ENCODE results near the gene SH3PXD2A. TPM values are rescaled to one million over a fixed set of nuclear protein-coding genes. Genes with fewer than 3 reads are reported as not detected.
A peak's percentile ranks its signal among the peaks of the same experiment; 100 is the strongest.

The SH3PXD2A gene
- total RNA-seq, 4 donors from 2014 or later, result 128 to 154 (median 136) TPM

GRCh38 chr10:103682631-103683030 is 172.7 kb downstream of the SH3PXD2A start:
- no peak for TF ChIP-seq EP300 (IDR thresholded peaks at IDR 0.05)
- no peak for TF ChIP-seq POLR2A (IDR thresholded peaks at IDR 0.05)
- TF ChIP-seq, protein P1, sequence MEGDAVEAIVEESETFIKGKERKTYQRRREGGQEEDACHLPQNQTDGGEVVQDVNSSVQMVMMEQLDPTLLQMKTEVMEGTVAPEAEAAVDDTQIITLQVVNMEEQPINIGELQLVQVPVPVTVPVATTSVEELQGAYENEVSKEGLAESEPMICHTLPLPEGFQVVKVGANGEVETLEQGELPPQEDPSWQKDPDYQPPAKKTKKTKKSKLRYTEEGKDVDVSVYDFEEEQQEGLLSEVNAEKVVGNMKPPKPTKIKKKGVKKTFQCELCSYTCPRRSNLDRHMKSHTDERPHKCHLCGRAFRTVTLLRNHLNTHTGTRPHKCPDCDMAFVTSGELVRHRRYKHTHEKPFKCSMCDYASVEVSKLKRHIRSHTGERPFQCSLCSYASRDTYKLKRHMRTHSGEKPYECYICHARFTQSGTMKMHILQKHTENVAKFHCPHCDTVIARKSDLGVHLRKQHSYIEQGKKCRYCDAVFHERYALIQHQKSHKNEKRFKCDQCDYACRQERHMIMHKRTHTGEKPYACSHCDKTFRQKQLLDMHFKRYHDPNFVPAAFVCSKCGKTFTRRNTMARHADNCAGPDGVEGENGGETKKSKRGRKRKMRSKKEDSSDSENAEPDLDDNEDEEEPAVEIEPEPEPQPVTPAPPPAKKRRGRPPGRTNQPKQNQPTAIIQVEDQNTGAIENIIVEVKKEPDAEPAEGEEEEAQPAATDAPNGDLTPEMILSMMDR (IDR thresholded peaks at IDR 0.05), result no peak
- no peak for DNase-seq (ENCODE audit: low spot score in 2 of 2)
- Histone ChIP-seq H3K4me1 (peaks cover 0 to 94% (median 41%) of the 10 kb centered on the region in 4 donors), H3K27ac (peak overlapping the region; percentile 29 to 97 (median 81)), H3K27me3 (no peaks in the 10 kb centered on the region), H3K36me3 (no peaks in the 10 kb centered on the region), H3K9me3 (no peaks in the 10 kb centered on the region), H3K4me3 (no peak overlapping the region)
- WGBS, 2 donors, result 57 to 67% methylated on average over 11 to 12 of the region's 12 CpGs

DNA sequence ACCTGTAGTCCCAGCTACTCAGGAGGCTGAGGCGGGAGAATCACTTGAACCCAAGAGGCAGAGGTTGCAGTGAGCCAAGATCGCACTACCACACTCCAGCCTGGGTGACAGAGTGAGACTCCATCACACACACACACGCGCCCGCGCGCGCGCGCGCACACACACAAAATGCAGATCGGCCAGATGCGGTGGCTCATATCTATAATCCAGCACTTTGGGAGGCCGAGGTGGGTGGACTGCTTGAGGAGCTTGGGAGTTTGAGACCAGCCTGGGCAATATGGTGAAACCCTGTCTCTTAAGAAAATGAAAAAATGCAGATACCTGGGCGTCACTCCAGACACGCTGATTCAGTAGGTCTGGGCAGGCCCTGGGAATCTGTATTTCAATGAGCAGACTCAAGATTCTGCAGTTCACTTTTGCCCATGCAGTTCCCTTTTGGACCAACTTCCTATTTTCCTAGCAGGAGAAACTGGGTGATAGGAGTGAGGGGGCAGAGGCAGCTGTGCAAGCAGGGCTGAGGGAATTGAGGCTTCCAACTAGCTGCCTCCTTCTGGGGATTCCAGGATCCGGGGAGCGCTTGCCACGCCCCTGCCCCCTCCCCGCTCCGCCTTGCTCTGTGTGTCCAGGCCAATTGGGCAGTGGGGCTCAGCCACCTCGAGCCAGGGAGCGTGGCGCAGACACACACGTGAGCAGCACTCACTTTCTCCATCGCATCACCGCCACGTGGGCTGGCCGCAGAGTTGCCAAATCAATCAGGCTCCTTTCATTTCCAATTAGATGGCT is 173.6 kb downstream of the SH3PXD2A start:
- Histone ChIP-seq H3K27ac (peak overlapping the region; percentile 29 to 97 (median 81)), H3K36me3 (no peaks in the 10 kb centered on the region), H3K4me3 (no peak overlapping the region), H3K9me3 (no peaks in the 10 kb centered on the region), H3K27me3 (no peaks in the 10 kb centered on the region), H3K4me1 (peaks cover 0 to 94% (median 47%) of the 10 kb centered on the region in 4 donors)
- WGBS, 2 donors, result 80 to 84% methylated on average over 26 to 29 of the region's 29 CpGs
- TF ChIP-seq, protein P1 (IDR thresholded peaks at IDR 0.05), result peak in 1 of 5 experiments; percentile 11
- TF ChIP-seq EP300 (IDR thresholded peaks at IDR 0.05) (peak; percentile 38 to 84), POLR2A (IDR thresholded peaks at IDR 0.05) (no peak)
- DNase-seq (ENCODE audit: low spot score in 2 of 2), result peak in 1 of 2 donors; percentile 51

DNA sequence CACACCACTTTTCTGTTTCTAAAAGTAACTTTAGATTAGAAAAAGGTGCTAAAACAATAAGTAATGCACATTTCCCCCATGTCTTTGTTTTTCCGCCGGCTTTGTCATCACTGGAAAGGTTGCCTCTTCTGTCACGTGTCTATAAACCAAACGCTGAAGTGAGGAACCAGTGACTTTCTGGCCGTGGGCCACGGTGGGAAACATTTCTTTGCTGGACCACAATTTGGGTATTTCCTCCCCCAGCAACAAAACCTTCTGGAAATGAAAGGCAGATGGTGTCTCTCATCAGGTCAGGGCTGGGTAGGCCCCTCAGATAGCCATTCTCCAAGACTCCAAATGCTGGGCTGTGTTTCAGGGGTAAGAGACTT is 174.5 kb downstream of the SH3PXD2A start:
- Histone ChIP-seq H3K4me1 (peaks cover 0 to 94% (median 48%) of the 10 kb centered on the region in 4 donors), H3K4me3 (no peak overlapping the region), H3K9me3 (no peaks in the 10 kb centered on the region), H3K27ac (peak overlapping the region in 3 of 4 donors; percentile 65 to 97 (median 97)), H3K36me3 (no peaks in the 10 kb centered on the region), H3K27me3 (no peaks in the 10 kb centered on the region)
- 58 to 60% methylated on average over 6 of the region's 6 CpGs for WGBS, 2 donors
- DNase-seq (ENCODE audit: low spot score in 2 of 2), result no peak
- TF ChIP-seq, protein P1 (IDR thresholded peaks at IDR 0.05), result no peak
- TF ChIP-seq POLR2A (IDR thresholded peaks at IDR 0.05), result no peak
- no peak for TF ChIP-seq EP300 (IDR thresholded peaks at IDR 0.05)

DNA sequence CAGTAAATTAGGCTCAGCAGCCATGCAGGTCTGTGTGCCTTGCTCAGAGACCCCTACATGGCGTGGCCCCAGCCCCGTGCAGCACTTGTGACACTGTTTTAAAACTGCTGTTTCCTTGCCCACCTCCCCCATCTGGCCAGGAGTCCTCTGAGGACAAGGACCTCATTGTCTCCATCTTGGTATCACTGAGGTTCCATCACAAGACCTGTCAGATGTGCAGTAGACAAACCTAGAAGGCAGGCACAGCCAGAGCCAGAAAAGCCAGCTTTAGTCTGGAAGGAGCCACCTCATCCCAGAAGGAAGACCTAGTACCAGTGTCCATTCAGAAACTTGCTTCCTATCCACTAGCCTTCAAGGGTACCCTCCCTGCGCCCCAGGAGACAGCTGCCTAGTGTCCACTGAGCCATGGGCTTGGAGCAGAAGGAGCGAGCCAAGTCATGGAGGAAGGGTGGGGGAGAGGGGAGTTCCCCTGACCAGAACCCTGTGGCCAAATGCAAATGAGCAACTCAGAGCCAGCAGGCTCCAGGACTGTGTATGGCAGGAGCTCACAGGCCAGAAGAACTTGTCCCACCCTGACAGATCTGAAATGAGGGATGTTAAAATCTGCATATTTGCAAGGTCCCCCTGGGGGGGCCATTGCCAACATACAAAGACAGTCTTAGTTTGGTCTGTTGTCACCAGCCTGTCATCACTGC is 176.1 kb downstream of the SH3PXD2A start:
- Histone ChIP-seq H3K9me3 (no peaks in the 10 kb centered on the region), H3K4me1 (peaks cover 0 to 94% (median 51%) of the 10 kb centered on the region in 4 donors), H3K4me3 (no peak overlapping the region), H3K36me3 (no peaks in the 10 kb centered on the region), H3K27ac (peak overlapping the region; percentile 86 to 97 (median 94)), H3K27me3 (no peaks in the 10 kb centered on the region)
- TF ChIP-seq, protein P1 (IDR thresholded peaks at IDR 0.05), result no peak
- TF ChIP-seq EP300 (IDR thresholded peaks at IDR 0.05), result no peak
- no peak for TF ChIP-seq POLR2A (IDR thresholded peaks at IDR 0.05)
- DNase-seq (ENCODE audit: low spot score in 2 of 2), result no peak
- 48 to 49% methylated on average over 4 of the region's 4 CpGs for WGBS, 2 donors

DNA sequence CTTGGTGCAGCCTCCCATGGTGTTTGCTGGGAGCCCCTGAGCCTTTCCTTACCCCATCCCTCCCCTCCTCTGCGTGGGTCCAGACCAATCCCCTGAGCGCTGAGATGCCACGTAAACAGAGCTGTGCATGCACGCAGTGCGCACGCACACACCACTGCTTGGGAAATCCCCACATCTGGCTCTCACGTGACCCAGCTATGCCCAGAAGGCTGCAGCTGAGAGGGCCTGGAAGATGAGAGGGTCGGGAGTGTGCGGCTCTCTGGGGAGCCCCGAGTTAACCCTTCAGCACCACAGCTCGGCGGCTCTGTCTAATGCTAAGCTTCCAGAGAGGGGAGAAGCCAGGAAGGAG is 177.2 kb downstream of the SH3PXD2A start:
- 9 to 19% methylated on average over 12 of the region's 12 CpGs for WGBS, 2 donors
- H3K36me3 ChIP-seq, result no peaks in the 10 kb centered on the region
- H3K27ac ChIP-seq, result peak overlapping the region; percentile 86 to 97 (median 94)
- peak; percentile 86 to 89 for DNase-seq (ENCODE audit: low spot score in 2 of 2)
- H3K4me3 ChIP-seq, result peak overlapping the region; percentile 11 to 47 (median 28)
- peaks cover 0 to 99% (median 55%) of the 10 kb centered on the region in 4 donors for H3K4me1 ChIP-seq
- TF ChIP-seq, protein P1 (IDR thresholded peaks at IDR 0.05), result peak in 1 of 5 experiments; percentile 18
- peak in 1 of 2 donors; percentile 67 for TF ChIP-seq POLR2A (IDR thresholded peaks at IDR 0.05)
- TF ChIP-seq EP300 (IDR thresholded peaks at IDR 0.05), result peak; percentile 91 to 96
- H3K9me3 ChIP-seq, result no peaks in the 10 kb centered on the region
- no peaks in the 10 kb centered on the region for H3K27me3 ChIP-seq
